BJ (cell line): ENCODE results near the gene MPP2. TPM values are rescaled to one million over a fixed set of nuclear protein-coding genes. Genes with fewer than 3 reads are reported as not detected.
A peak's percentile ranks its signal among the peaks of the same experiment; 100 is the strongest.

Experiments
- CTCF ChIA-PET: fragments of 350-600 bp; formaldehyde crosslinking; extraction: SDS; loops from one replicate; lab custom pipeline; 2021; ENCODE audit warnings: antibody characterized with exemption, inconsistent platforms; lab: Yijun Ruan, JAX
- POLR2A ChIA-PET: fragments of 300-600 bp; sonication (Branson Sonifier 250); formaldehyde crosslinking; extraction: SDS; loops from one replicate; lab custom pipeline; 2021; ENCODE audit warnings: antibody characterized with exemption; lab: Charles Lee
- DNase-seq: peaks from one replicate; pipeline ENCODE4 v3.0.0-alpha.2; 2011; ENCODE audit warnings: low read depth
- H3K27me3 ChIP-seq: 2 replicates; pipeline ENCODE4 v1.6.0; 2011; ENCODE audit warnings: low read length; ENCODE audit not compliant: control insufficient read depth, insufficient read depth
- H3K36me3 ChIP-seq: 2 replicates; pipeline ENCODE4 v1.5.1; 2011; ENCODE audit warnings: low read length; ENCODE audit not compliant: control insufficient read depth, insufficient read depth
- H3K4me3 ChIP-seq: 2 replicates; pipeline ENCODE4 v1.5.1; 2011; ENCODE audit warnings: low read depth, mild to moderate bottlenecking, control low read depth, low read length
- CTCF ChIP-seq: IDR thresholded peaks from 2 replicates; pipeline ENCODE4 v1.5.1; 2011; ENCODE audit warnings: low read depth, mild to moderate bottlenecking, control low read depth, inconsistent platforms, low read length, moderate library complexity; ENCODE audit not compliant: insufficient read depth
- polyA plus RNA-seq: library from polyadenylated mRNA; depleted of rRNA; stranded (reverse); fragments of >200 nt; gene quantifications from 2 replicates; pipeline ENCODE4 v1.2.3, GENCODE V29; 2011

Gene MPP2
- polyA plus RNA-seq, 1 experiment, result 5.3 TPM

GRCh38 chr17:43848601-43849000 is 58.7 kb downstream of the MPP2 start:
- H3K27me3 ChIP-seq, result peaks cover 15% of the 10 kb centered on the region
- ChIA-PET POLR2A (no interaction called here), CTCF (interaction anchor here (0.6 to 1.1 kb wide), 2 partner anchors 31 to 384 kb away, joined by 3 read pairs; no protein-coding TSS in a partner anchor)
- no peak overlapping the region for H3K4me3 ChIP-seq
- no peak for DNase-seq
- TF ChIP-seq CTCF, result no peak
- no peaks in the 10 kb centered on the region for H3K36me3 ChIP-seq

GRCh38 chr17:43846963-43847371 is 60.4 kb downstream of the MPP2 start, which contains the start of gene CD300LG:
TSS of gene CD300LG (plus strand) at chr17:43847176. CDS start at chr17:43847217, 41 bp downstream.
- ChIA-PET POLR2A (no interaction called here), CTCF (interaction anchor here (0.6 to 3.4 kb wide), 30 partner anchors 9 to 152 kb away, joined by 3 to 63 read pairs (median 4); partner anchors contain the start of genes CFAP97D1 and DUSP3)
- Histone ChIP-seq H3K36me3 (no peaks in the 10 kb centered on the region), H3K27me3 (peaks cover 8% of the 10 kb centered on the region), H3K4me3 (no peak within 1 kb of the TSS)
- no peak for TF ChIP-seq CTCF
- no peak for DNase-seq

- peak; percentile 100 for TF ChIP-seq CTCF
- CTCF ChIA-PET, result interaction anchor here (0.5 to 3.4 kb wide), 40 partner anchors 8 to 270 kb away, joined by 3 to 63 read pairs (median 4); partner anchors contain the start of genes CFAP97D1 and DUSP3
- POLR2A ChIA-PET, result no interaction called here
- DNase-seq, result no peak
- Histone ChIP-seq H3K27me3 (peaks cover 10% of the 10 kb centered on the region), H3K36me3 (no peaks in the 10 kb centered on the region), H3K4me3 (no peak overlapping the region)
These were observed 61.1 kb downstream of the MPP2 start for GRCh38 chr17:43846221-43846712.

GRCh38 chr17:43845766-43846165 is 61.6 kb downstream of the MPP2 start:
- TF ChIP-seq CTCF, result no peak
- no peak for DNase-seq
- ChIA-PET CTCF (interaction anchor here (0.7 to 3.4 kb wide), 33 partner anchors 8 to 270 kb away, joined by 3 to 63 read pairs (median 4); partner anchors contain the start of genes CFAP97D1 and DUSP3), POLR2A (no interaction called here)
- peaks cover 10% of the 10 kb centered on the region for H3K27me3 ChIP-seq
- no peaks in the 10 kb centered on the region for H3K36me3 ChIP-seq
- H3K4me3 ChIP-seq, result no peak overlapping the region

GRCh38 chr17:43844241-43844640 is 63.1 kb downstream of the MPP2 start:
- CTCF ChIA-PET, result interaction anchor here (0.6 to 3.4 kb wide), 2 partner anchors 80 to 172 kb away, joined by 4 to 14 read pairs; no protein-coding TSS in a partner anchor
- TF ChIP-seq CTCF, result no peak
- DNase-seq, result no peak

More at GRCh38 chr17:43844241-43844640, 63.1 kb downstream of the MPP2 start:
- POLR2A ChIA-PET, result no interaction called here
- Histone ChIP-seq H3K4me3 (no peak overlapping the region), H3K27me3 (peaks cover 12% of the 10 kb centered on the region), H3K36me3 (no peaks in the 10 kb centered on the region)
